IMR-90 (cell line): ENCODE measurements around the gene BRAF. TPM values are rescaled to one million over a fixed set of nuclear protein-coding genes. Genes with fewer than 3 reads are reported as not detected.

Experiments
- ATAC-seq: fragments of 200-7000 bp; cut with Tn5 transposase; 2 replicates; pipeline ENCODE4 v1.9.1; 2020; ENCODE audit warnings: low read depth, mild to moderate bottlenecking, moderate library complexity
- BruUV-seq: library from RNA; stranded (reverse); fragments of 400-500 nt; replicated peaks from 2 replicates; lab custom pipeline; 2021; lab: Mats Ljungman, UMichigan
- CTCF ChIA-PET: fragments of 300-600 bp; formaldehyde crosslinking; extraction: SDS; loops from one replicate; lab custom pipeline; 2021; ENCODE audit warnings: antibody characterized with exemption; lab: Yijun Ruan, JAX
- POLR2A ChIA-PET: fragments of 300-600 bp; sonication (Branson Sonifier 250); formaldehyde crosslinking; loops from one replicate; lab custom pipeline; 2022; ENCODE audit warnings: antibody characterized with exemption; ENCODE audit not compliant: unreplicated experiment; lab: Charles Lee
- DNase-seq: peaks from one replicate; pipeline ENCODE4 v3.0.0; 2013
- H2AFZ ChIP-seq: replicated peaks from 2 replicates; pipeline ENCODE3; 2013; ENCODE audit warnings: low read length, mild to moderate bottlenecking; ENCODE audit not compliant: poor library complexity
- H2AK5ac ChIP-seq: 2 replicates; pipeline ENCODE4 v1.6.1; 2013; ENCODE audit warnings: low read depth, low read length, inconsistent platforms
- H2AK9ac ChIP-seq: replicated peaks from 2 replicates; pipeline ENCODE3; 2013; ENCODE audit warnings: mild to moderate bottlenecking, low read depth, low read length, moderate library complexity; ENCODE audit not compliant: poor library complexity
- H2BK120ac ChIP-seq: 2 replicates; pipeline ENCODE4 v1.6.1; 2013; ENCODE audit warnings: low read depth, low read length, inconsistent platforms
- H2BK15ac ChIP-seq: 3 replicates; pipeline ENCODE4 v1.6.1; 2013; ENCODE audit warnings: low read depth, low read length, inconsistent platforms
- H2BK20ac ChIP-seq: 2 replicates; pipeline ENCODE4 v1.6.1; 2013; ENCODE audit warnings: low read depth, mild to moderate bottlenecking, inconsistent platforms, low read length, moderate library complexity
- H2BK5ac ChIP-seq: 2 replicates; pipeline ENCODE4 v1.6.1; 2013; ENCODE audit warnings: mild to moderate bottlenecking, low read depth, low read length, inconsistent platforms; ENCODE audit not compliant: poor library complexity, severe bottlenecking
- H3K14ac ChIP-seq: replicated peaks from 2 replicates; pipeline ENCODE4 v1.6.1; 2013; ENCODE audit warnings: low read depth, low read length, inconsistent platforms
- H3K18ac ChIP-seq: 2 replicates; pipeline ENCODE4 v1.6.1; 2013; ENCODE audit warnings: low read depth, low read length, control low read depth
- H3K23ac ChIP-seq: 2 replicates; pipeline ENCODE4 v1.6.1; 2013; ENCODE audit warnings: low read depth, low read length, inconsistent platforms
- H3K27ac ChIP-seq: 2 replicates; pipeline ENCODE4 v1.5.1; 2013; ENCODE audit warnings: mild to moderate bottlenecking, control low read depth, low read length; ENCODE audit not compliant: insufficient read depth
- H3K27me3 ChIP-seq: 2 replicates; pipeline ENCODE4 v1.6.1; 2013; ENCODE audit warnings: low read length; ENCODE audit not compliant: control insufficient read depth, insufficient read depth
- H3K36me3 ChIP-seq: 2 replicates; pipeline ENCODE4 v1.6.1; 2013; ENCODE audit warnings: low read length, mixed read lengths; ENCODE audit not compliant: control insufficient read depth, insufficient read depth
- H3K4ac ChIP-seq: 2 replicates; pipeline ENCODE4 v1.6.1; 2013; ENCODE audit warnings: low read depth, low read length, inconsistent platforms
- H3K4me1 ChIP-seq: 2 replicates; pipeline ENCODE4 v1.6.1; 2013; ENCODE audit warnings: low read length, mixed read lengths; ENCODE audit not compliant: control insufficient read depth, insufficient read depth
- H3K4me2 ChIP-seq: 2 replicates; pipeline ENCODE4 v1.6.1; 2013; ENCODE audit warnings: low read depth, mild to moderate bottlenecking, control low read depth, low read length, moderate library complexity
- H3K4me3 ChIP-seq: 2 replicates; pipeline ENCODE4 v1.5.1; 2013; ENCODE audit warnings: low read depth, mild to moderate bottlenecking, control low read depth, low read length, moderate library complexity; ENCODE audit not compliant: insufficient read depth
- H3K56ac ChIP-seq: 2 replicates; pipeline ENCODE4 v1.6.1; 2013; ENCODE audit warnings: low read length, inconsistent platforms; ENCODE audit not compliant: insufficient read depth; ENCODE audit errors: extremely low read depth
- H3K79me1 ChIP-seq, 2 experiments: 2 replicates each; pipeline ENCODE4 v1.6.1; 2013; ENCODE audit warnings: low read length in 2 of 2, inconsistent platforms in 1 of 2, low read depth in 1 of 2
- H3K9ac ChIP-seq: 2 replicates; pipeline ENCODE4 v1.6.1; 2013; ENCODE audit warnings: low read depth, low read length, control low read depth
- H3K9me1 ChIP-seq: 2 replicates; pipeline ENCODE4 v1.6.1; 2013; ENCODE audit warnings: low read length, inconsistent platforms; ENCODE audit not compliant: insufficient read depth
- H3K9me3 ChIP-seq: 2 replicates; pipeline ENCODE4 v1.6.1; 2013; ENCODE audit warnings: low read length; ENCODE audit not compliant: control insufficient read depth, insufficient read depth
- H4K20me1 ChIP-seq: 2 replicates; pipeline ENCODE4 v1.6.1; 2013; ENCODE audit warnings: low read length, inconsistent platforms; ENCODE audit not compliant: insufficient read depth
- H4K5ac ChIP-seq: 2 replicates; pipeline ENCODE4 v1.6.1; 2013; ENCODE audit warnings: mild to moderate bottlenecking, low read depth, low read length, control low read depth
- H4K8ac ChIP-seq, 2 experiments: 2 replicates each; pipeline ENCODE4 v1.6.1; 2013; ENCODE audit warnings: low read depth in 2 of 2, low read length in 2 of 2, control low read depth in 1 of 2, inconsistent platforms in 1 of 2
- H4K91ac ChIP-seq: 2 replicates; pipeline ENCODE4 v1.6.1; 2013; ENCODE audit warnings: low read depth, low read length, inconsistent platforms; ENCODE audit not compliant: insufficient read depth
- CHD1 ChIP-seq: IDR thresholded peaks from 2 replicates; pipeline ENCODE4 v1.6.1; 2012; ENCODE audit warnings: low read depth, low read length, improper control_type of control experiment
- MAZ ChIP-seq: IDR thresholded peaks from 2 replicates; pipeline ENCODE4 v1.6.1; 2012; ENCODE audit warnings: low read depth, mild to moderate bottlenecking, low read length, improper control_type of control experiment, moderate library complexity, borderline replicate concordance
- NFE2L2 ChIP-seq: fragments of 150-350 bp; IDR thresholded peaks from 2 replicates; pipeline ENCODE4 v1.6.1; 2016; ENCODE audit warnings: low read depth, mild to moderate bottlenecking, low read length
- RCOR1 ChIP-seq: IDR thresholded peaks from 2 replicates; pipeline ENCODE4 v1.6.1; 2012; ENCODE audit warnings: mild to moderate bottlenecking, low read length, improper control_type of control experiment; ENCODE audit not compliant: insufficient replicate concordance
- WGBS, 2 experiments: methylation state at CpG; one replicate each; pipeline versions ENCODE4 v1.1.5 to v1.1.7; 2013; ENCODE audit warnings: missing lambda C conversion rate in 2 of 2; ENCODE audit not compliant: insufficient read length in 1 of 2; ENCODE audit errors: extremely low coverage in 2 of 2; 5-methylcytosine and 5-hydroxymethylcytosine counted together
- dilution Hi-C: fragments of 300-500 bp; cut with HindIII; formaldehyde crosslinking; loops from one replicate; pipeline ENCODE4 v1.14.3; 2018; ENCODE audit warnings: low sequenced_read_pairs; ENCODE audit not compliant: unreplicated experiment
- in situ Hi-C: fragments of 300-500 bp; cut with MboI; formaldehyde crosslinking; loops from 3 replicates; pipeline ENCODE4 v1.14.3; 2019; ENCODE audit warnings: low sequenced_read_pairs, inconsistent platforms, mixed read lengths
- intact Hi-C: fragments of 100-400 bp; cut with micrococcal nuclease; formaldehyde crosslinking; loops from 2 replicates; pipeline ENCODE4 v1.10.0; 2022
- polyA plus RNA-seq, 3 experiments: library from polyadenylated mRNA; depleted of rRNA; stranded (reverse); fragments of >200 nt; gene quantifications; 2 replicates each; pipeline ENCODE4 v1.2.3, GENCODE V29; 2012; ENCODE audit warnings: low replicate concordance in 1 of 3
- total RNA-seq: library from RNA; depleted of rRNA; stranded (reverse); fragments of >200 nt; gene quantifications from 2 replicates; pipeline ENCODE4 v1.2.3, GENCODE V29; 2012
- TF ChIP-seq, protein P1 (sequence below): fragments of 150-350 bp; IDR thresholded peaks from 2 replicates; pipeline ENCODE4 v1.6.1; 2016; ENCODE audit warnings: low read depth, mild to moderate bottlenecking, low read length, moderate library complexity, borderline replicate concordance
- TF ChIP-seq, protein P2 (sequence below): fragments of 150-350 bp; IDR thresholded peaks from 2 replicates; pipeline ENCODE4 v1.6.1; 2017; ENCODE audit warnings: mild to moderate bottlenecking, antibody characterized with exemption, low read length, low read depth

Gene BRAF
- total and polyA plus RNA-seq, 2 of the 4 experiments (the other 2 are of a cell fraction) = 5.7 to 12.9 TPM

DNA sequence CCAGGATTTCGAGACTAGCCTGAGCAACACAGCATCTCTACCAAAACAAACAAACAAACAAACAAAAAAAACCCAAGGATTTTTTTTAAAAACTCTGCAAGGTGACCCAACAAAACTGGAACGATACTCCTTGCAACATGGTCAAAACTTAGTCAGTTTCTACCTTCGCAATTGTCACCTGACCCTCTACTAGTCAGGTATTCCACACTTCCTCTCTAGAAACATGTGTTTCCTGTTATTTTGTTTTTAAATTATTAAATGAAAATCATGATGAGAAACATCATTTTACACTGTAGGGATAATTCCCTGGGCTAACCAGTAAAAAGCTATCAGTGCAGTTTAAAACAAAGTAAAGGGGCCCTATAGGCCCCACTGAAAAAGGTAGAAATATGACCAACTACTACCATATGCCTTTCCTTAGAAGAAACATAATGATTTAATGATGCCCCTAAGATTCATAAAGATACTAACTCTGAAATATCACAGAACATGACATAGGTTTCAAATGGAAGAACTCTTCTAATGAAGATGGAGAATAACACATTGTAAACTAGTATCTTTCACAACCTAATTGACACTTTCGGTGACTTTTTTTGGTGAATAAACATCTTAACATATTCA lies 8.7 kb downstream of the BRAF start:
- Histone ChIP-seq H3K36me3 (no peaks in the 10 kb centered on the region), H3K9me3 (no peaks in the 10 kb centered on the region), H3K4ac (no peak overlapping the region), H3K14ac (no peak overlapping the region), H3K79me1 (peaks cover 26 to 48% of the 10 kb centered on the region in 2 experiments), H3K27me3 (no peaks in the 10 kb centered on the region), H3K4me3 (no peak overlapping the region), H4K91ac (no peak overlapping the region), H3K27ac (no peak overlapping the region), H3K23ac (no peak overlapping the region), H3K56ac (no peak overlapping the region), H4K5ac (no peak overlapping the region), H2BK20ac (no peak overlapping the region), H3K9me1 (no peaks in the 10 kb centered on the region; the same call in 1 of the 2 replicates), H2AK9ac (no peak overlapping the region), H2BK120ac (no peak overlapping the region), H2BK5ac (no peak overlapping the region), H3K4me1 (peaks cover 2% of the 10 kb centered on the region; the same call in 1 of the 2 replicates), H4K8ac (no peak overlapping the region), H2AFZ (no peak overlapping the region), H4K20me1 (peaks cover 58% of the 10 kb centered on the region), H2AK5ac (no peak overlapping the region), H3K4me2 (no peak overlapping the region), H2BK15ac (no peak overlapping the region), H3K9ac (no peak overlapping the region), H3K18ac (no peak overlapping the region)
- WGBS, 2 experiments = no CpG with 5 or more reads among the region's 4 CpGs
- intact Hi-C loops (no loop called here), in situ Hi-C loops (no loop called here), dilution Hi-C loops (no loop called here)
- no peak for ATAC-seq
- ChIA-PET POLR2A (interaction anchor here (0.7 kb wide), 1 partner anchor 788 kb away, joined by 4 read pairs; no protein-coding TSS in a partner anchor), CTCF (no interaction called here)
- no TSS peak for BruUV-seq
- TF ChIP-seq, protein P1, sequence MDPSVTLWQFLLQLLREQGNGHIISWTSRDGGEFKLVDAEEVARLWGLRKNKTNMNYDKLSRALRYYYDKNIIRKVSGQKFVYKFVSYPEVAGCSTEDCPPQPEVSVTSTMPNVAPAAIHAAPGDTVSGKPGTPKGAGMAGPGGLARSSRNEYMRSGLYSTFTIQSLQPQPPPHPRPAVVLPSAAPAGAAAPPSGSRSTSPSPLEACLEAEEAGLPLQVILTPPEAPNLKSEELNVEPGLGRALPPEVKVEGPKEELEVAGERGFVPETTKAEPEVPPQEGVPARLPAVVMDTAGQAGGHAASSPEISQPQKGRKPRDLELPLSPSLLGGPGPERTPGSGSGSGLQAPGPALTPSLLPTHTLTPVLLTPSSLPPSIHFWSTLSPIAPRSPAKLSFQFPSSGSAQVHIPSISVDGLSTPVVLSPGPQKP = no peak
- TF ChIP-seq, protein P2, sequence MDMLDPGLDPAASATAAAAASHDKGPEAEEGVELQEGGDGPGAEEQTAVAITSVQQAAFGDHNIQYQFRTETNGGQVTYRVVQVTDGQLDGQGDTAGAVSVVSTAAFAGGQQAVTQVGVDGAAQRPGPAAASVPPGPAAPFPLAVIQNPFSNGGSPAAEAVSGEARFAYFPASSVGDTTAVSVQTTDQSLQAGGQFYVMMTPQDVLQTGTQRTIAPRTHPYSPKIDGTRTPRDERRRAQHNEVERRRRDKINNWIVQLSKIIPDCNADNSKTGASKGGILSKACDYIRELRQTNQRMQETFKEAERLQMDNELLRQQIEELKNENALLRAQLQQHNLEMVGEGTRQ = no peak
- no peak for TF ChIP-seq NFE2L2
- no peak for TF ChIP-seq RCOR1
- TF ChIP-seq MAZ = no peak
- TF ChIP-seq CHD1 = no peak
- DNase-seq = no peak
